ENCODE data around the gene GMDS.
"Not testable (repeated sequence)": the region's sequence is repeated elsewhere in the genome, so short reads cannot be mapped to it uniquely, and the experiment has no call there.

The GMDS gene

DNA sequence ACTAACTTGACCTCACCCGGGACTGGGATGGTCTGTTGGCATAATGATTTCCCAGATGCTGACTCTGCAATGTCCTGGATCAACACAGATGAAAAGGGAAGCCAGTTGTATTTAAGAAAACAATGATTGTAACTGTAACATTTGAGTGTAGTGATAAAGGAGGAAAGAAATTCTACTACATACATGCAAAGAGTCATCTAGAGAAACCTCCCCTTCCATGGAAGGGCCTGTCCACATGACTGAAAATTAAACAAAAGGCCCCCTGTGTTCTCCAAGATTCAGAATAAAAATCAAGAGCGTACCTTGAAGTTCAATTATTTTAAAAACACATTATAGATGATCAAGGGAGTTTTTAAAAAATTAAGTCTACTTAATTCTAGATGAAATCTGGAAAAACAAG, 484.5 kb downstream of the GMDS start:
- DNase-seq (ENCODE audit: extremely low read depth, low read depth), result no peak
- TF ChIP-seq, protein P1, sequence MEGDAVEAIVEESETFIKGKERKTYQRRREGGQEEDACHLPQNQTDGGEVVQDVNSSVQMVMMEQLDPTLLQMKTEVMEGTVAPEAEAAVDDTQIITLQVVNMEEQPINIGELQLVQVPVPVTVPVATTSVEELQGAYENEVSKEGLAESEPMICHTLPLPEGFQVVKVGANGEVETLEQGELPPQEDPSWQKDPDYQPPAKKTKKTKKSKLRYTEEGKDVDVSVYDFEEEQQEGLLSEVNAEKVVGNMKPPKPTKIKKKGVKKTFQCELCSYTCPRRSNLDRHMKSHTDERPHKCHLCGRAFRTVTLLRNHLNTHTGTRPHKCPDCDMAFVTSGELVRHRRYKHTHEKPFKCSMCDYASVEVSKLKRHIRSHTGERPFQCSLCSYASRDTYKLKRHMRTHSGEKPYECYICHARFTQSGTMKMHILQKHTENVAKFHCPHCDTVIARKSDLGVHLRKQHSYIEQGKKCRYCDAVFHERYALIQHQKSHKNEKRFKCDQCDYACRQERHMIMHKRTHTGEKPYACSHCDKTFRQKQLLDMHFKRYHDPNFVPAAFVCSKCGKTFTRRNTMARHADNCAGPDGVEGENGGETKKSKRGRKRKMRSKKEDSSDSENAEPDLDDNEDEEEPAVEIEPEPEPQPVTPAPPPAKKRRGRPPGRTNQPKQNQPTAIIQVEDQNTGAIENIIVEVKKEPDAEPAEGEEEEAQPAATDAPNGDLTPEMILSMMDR (IDR thresholded peaks at IDR 0.05; ENCODE audit: low read depth, low read length), result no peak

DNA sequence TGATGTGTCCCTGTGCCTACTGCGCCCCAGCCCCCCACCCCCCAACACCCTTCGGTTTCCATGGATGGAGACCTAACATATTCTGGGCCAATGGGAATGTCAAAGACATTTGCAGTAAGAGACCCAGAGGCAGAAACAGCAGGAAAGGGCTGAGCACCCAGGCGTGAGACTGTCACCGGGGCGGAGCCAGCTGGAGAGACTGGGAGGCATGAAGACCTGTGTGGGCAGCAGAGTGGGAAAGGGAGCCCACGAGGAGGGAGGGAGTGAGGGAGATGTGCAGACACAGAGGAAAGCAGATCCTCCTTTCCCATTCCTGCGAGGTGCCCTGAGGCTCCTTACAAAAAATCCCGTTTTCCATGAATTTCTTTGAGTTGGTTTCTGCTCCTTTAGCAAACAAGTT, 485.5 kb downstream of the GMDS start:
- DNase-seq (ENCODE audit: extremely low read depth, low read depth), result no peak
- TF ChIP-seq, protein P1 (IDR thresholded peaks at IDR 0.05; ENCODE audit: low read depth, low read length), result no peak

- no peak for DNase-seq (ENCODE audit: extremely low read depth, low read depth)
- TF ChIP-seq, protein P1 (IDR thresholded peaks at IDR 0.05; ENCODE audit: low read depth, low read length), result no peak
These were observed 487.2 kb downstream of the GMDS start for GRCh38 chr6:1758076-1758679.

DNA sequence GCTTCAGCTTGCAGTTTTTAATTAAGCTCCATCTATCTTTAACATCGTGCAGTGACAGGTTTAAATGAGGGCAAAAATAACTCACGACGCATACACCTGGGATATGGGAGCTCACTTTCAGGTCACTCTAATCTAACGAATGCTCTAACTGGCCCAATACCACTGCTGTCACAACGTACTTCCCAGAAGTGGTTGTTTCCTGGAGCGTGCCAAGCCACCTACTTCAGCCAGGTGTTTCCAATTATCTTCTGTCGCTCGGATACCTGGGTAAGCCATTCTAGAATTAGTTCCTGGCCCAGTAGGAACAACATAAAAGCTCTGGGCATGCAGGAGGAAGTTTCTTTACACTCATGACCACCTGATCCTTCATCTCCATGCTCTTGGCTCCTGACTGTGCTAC, 488.3 kb downstream of the GMDS start:
- no peak for DNase-seq (ENCODE audit: extremely low read depth, low read depth)
- TF ChIP-seq, protein P1 (IDR thresholded peaks at IDR 0.05; ENCODE audit: low read depth, low read length), result no peak

GRCh38 chr6:1756472-1757129, 488.8 kb downstream of the GMDS start:
- TF ChIP-seq, protein P1 (IDR thresholded peaks at IDR 0.05; ENCODE audit: low read depth, low read length), result no peak
- DNase-seq (ENCODE audit: extremely low read depth, low read depth), result no peak

DNA sequence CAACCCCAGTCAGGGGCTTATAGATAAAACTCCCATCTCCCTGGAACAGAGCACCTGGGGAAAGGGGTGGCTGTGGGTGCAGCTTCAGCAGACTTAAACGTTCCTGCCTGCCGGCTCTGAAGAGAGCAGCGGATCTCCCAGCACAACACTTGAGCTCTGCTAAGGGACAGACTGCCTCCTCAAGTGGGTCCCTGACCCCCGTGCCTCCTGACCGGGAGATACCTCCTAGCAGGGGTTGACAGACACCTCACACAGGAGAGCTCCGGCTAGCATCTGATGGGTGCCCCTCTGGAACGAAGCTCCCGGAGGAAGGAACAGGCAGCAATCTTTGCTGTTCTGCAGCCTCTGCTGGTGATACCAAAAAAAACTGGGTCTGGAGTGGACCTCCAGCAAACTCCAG, 494.3 kb downstream of the GMDS start:
- DNase-seq (ENCODE audit: extremely low read depth, low read depth), result not testable (repeated sequence)

DNA sequence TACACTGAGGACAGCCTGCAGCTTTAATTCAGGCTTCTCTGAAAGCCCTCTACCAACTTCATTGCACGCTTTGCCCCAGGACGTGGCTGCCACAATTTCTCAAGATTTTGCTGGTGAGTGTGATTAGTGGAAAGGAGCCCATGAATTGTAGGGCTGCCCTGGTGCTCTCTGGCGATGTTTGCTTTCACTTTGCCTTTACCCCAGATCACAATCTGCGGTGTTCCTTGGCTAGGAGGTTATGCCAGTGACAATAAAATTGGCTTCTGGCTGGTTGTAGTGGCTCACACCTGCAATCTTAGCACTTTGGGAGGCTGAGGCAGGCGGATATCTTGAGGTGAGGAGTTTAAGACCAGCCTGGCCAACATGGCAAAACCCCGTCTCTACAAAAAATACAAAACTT, 496.4 kb downstream of the GMDS start:
- TF ChIP-seq, protein P1 (IDR thresholded peaks at IDR 0.05; ENCODE audit: low read depth, low read length), result no peak
- no peak for DNase-seq (ENCODE audit: extremely low read depth, low read depth)

GRCh38 chr6:1747531-1747930, 497.9 kb downstream of the GMDS start:
- TF ChIP-seq, protein P1 (IDR thresholded peaks at IDR 0.05; ENCODE audit: low read depth, low read length), result no peak
- DNase-seq (ENCODE audit: extremely low read depth, low read depth), result no peak

Data from AG09319 (cell line).